ENCODE data around the gene CREB5. TPM values are rescaled to one million over a fixed set of nuclear protein-coding genes. Genes with fewer than 3 reads are reported as not detected.

Gene CREB5
- total RNA-seq, 2 donors from 2014 or later, result 0.53 to 2.6 TPM

GRCh38 chr7:28414453-28414852 is 2.1 kb downstream of the CREB5 start:
- H3K9ac ChIP-seq (ENCODE audit: extremely low read depth, low read length, poor library complexity, severe bottlenecking), result no peak overlapping the region
- Mint-ChIP-seq H3K4me3 (no peak overlapping the region), H3K9me3 (no peaks in the 10 kb centered on the region), H3K27ac (no peak overlapping the region), H3K4me1 (peaks cover 20% of the 10 kb centered on the region), H3K36me3 (ENCODE audit: low read depth) (no peaks in the 10 kb centered on the region), H3K27me3 (ENCODE audit: insufficient read depth) (peaks cover 65% of the 10 kb centered on the region)
- H3K9me3 ChIP-seq (ENCODE audit: control insufficient read depth, low read length), result no peaks in the 10 kb centered on the region
- peaks cover 3% of the 10 kb centered on the region for H3K4me1 ChIP-seq (ENCODE audit: control insufficient read depth, insufficient read depth, low read length)
- no peak for TF ChIP-seq CTCF (conservative IDR thresholded peaks at IDR 0.05)
- H3K36me3 ChIP-seq (ENCODE audit: control insufficient read depth, insufficient read depth, low read length), result no peaks in the 10 kb centered on the region
- no peak for DNase-seq
- H3K27ac ChIP-seq (ENCODE audit: low read depth, low read length), result no peak overlapping the region
- no peak overlapping the region for H3K4me3 ChIP-seq (ENCODE audit: low read length)
- H3K27me3 ChIP-seq (ENCODE audit: control insufficient read depth, insufficient read depth, low read length, poor library complexity, severe bottlenecking), result peaks cover 92% of the 10 kb centered on the region
- whole genome bisulfite sequencing, 2 experiments (ENCODE audit: insufficient coverage in 1 of 2, insufficient read length in 1 of 2), result no CpG with 5 or more reads among the region's 1 CpG

DNA sequence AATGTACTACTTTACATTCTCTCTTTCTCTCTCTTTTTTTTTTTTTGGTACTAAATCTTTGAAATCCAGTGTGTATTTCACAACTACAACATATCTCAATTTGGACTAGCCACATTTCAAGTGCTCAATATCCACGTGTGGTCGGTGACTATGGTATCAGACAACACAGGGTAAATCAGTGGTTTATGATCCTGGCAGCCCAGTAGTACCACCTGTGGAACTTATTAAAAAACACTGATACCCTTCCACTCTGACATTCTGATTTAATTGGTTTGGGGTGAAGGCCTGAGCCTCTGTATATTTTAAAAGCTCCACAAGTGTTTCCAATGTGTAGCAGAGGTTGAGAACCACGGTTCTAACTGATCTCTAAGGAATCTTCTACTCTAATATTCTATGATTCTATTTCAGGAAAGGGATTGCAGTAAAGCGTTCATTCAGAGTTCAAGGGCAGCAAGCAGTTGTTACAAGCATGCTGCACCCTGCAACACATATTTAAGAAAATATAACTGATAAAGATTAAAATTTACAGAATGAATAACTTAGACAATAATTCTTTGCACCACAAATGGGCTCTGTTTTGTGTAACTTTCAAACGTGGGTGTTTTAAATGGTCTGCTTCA is 5.1 kb downstream of the CREB5 start:
- Histone ChIP-seq H3K9me3 (ENCODE audit: control insufficient read depth, low read length) (no peaks in the 10 kb centered on the region), H3K9ac (ENCODE audit: extremely low read depth, low read length, poor library complexity, severe bottlenecking) (no peak overlapping the region), H3K4me3 (ENCODE audit: low read length) (no peak overlapping the region), H3K27me3 (ENCODE audit: control insufficient read depth, insufficient read depth, low read length, poor library complexity, severe bottlenecking) (peaks cover 63% of the 10 kb centered on the region), H3K27ac (ENCODE audit: low read depth, low read length) (no peak overlapping the region), H3K36me3 (ENCODE audit: control insufficient read depth, insufficient read depth, low read length) (no peaks in the 10 kb centered on the region), H3K4me1 (ENCODE audit: control insufficient read depth, insufficient read depth, low read length) (no peaks in the 10 kb centered on the region)
- TF ChIP-seq CTCF (conservative IDR thresholded peaks at IDR 0.05), result no peak
- no peak overlapping the region for H3K27ac Mint-ChIP-seq
- H3K36me3 Mint-ChIP-seq (ENCODE audit: low read depth), result no peaks in the 10 kb centered on the region
- 87 to 92% methylated on average over 2 to 5 of the region's 5 CpGs for WGBS, 2 experiments (ENCODE audit: insufficient coverage in 1 of 2, insufficient read length in 1 of 2)
- peaks cover under 1% of the 10 kb centered on the region for H3K4me1 Mint-ChIP-seq
- no peaks in the 10 kb centered on the region for H3K9me3 Mint-ChIP-seq
- no peak overlapping the region for H3K4me3 Mint-ChIP-seq
- no peak for DNase-seq
- H3K27me3 Mint-ChIP-seq (ENCODE audit: insufficient read depth), result peaks cover 36% of the 10 kb centered on the region

DNA sequence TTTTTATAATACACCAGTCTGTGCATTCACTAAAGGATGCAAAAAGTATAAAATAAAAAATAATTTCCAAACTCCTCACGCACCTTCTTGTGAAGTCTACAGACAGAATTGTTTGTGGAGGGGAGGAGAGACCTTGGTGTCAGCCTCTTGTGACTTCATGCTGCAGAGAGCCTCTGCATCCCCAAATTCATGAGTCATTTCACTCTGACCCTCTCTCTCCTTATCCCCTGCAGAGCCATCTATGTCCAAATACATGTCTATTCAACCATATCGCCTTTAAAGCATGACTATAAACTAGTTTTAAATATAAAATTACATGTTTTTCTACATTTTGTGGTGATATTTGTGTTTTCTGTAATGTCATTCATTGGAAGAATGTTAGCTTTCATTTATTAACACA is 6.0 kb downstream of the CREB5 start:
- Histone ChIP-seq H3K9me3 (ENCODE audit: control insufficient read depth, low read length) (no peaks in the 10 kb centered on the region), H3K27ac (ENCODE audit: low read depth, low read length) (no peak overlapping the region), H3K4me1 (ENCODE audit: control insufficient read depth, insufficient read depth, low read length) (no peaks in the 10 kb centered on the region), H3K36me3 (ENCODE audit: control insufficient read depth, insufficient read depth, low read length) (no peaks in the 10 kb centered on the region), H3K27me3 (ENCODE audit: control insufficient read depth, insufficient read depth, low read length, poor library complexity, severe bottlenecking) (peaks cover 62% of the 10 kb centered on the region), H3K4me3 (ENCODE audit: low read length) (no peak overlapping the region), H3K9ac (ENCODE audit: extremely low read depth, low read length, poor library complexity, severe bottlenecking) (no peak overlapping the region)
- Mint-ChIP-seq H3K4me1 (no peaks in the 10 kb centered on the region), H3K27ac (no peak overlapping the region), H3K4me3 (no peak overlapping the region), H3K36me3 (ENCODE audit: low read depth) (no peaks in the 10 kb centered on the region), H3K27me3 (ENCODE audit: insufficient read depth) (peaks cover 27% of the 10 kb centered on the region), H3K9me3 (no peaks in the 10 kb centered on the region)
- TF ChIP-seq CTCF (conservative IDR thresholded peaks at IDR 0.05), result no peak
- no peak for DNase-seq
- WGBS, 2 experiments (ENCODE audit: insufficient coverage in 1 of 2, insufficient read length in 1 of 2), result 100% methylated on average over 1 of the region's 2 CpGs; no CpG with 5 or more reads in 1 of the 2 experiments
